IPS-20b (cell line): Measurements from ENCODE around the gene SIT1.
"Not testable (repeated sequence)": the region's sequence is repeated elsewhere in the genome, so short reads cannot be mapped to it uniquely, and the experiment has no call there.

Source experiments
- H3K27ac ChIP-seq: one replicate; pipeline ENCODE4 v1.5.1; 2013; ENCODE audit warnings: low read length
- H3K27me3 ChIP-seq: 2 replicates; pipeline ENCODE4 v1.6.1; 2013; ENCODE audit warnings: mild to moderate bottlenecking, low read length, inconsistent platforms; ENCODE audit not compliant: insufficient read depth
- H3K36me3 ChIP-seq: 2 replicates; pipeline ENCODE4 v1.6.1; 2013; ENCODE audit warnings: low read depth, mild to moderate bottlenecking, inconsistent platforms, low read length, moderate library complexity; ENCODE audit not compliant: insufficient read depth
- H3K4me1 ChIP-seq: 2 replicates; pipeline ENCODE4 v1.6.1; 2013; ENCODE audit warnings: mild to moderate bottlenecking, control low read depth, inconsistent platforms, low read length, moderate library complexity; ENCODE audit not compliant: insufficient read depth
- H3K4me3 ChIP-seq: 2 replicates; pipeline ENCODE4 v1.5.1; 2013; ENCODE audit warnings: mild to moderate bottlenecking, low read length, inconsistent platforms
- H3K9ac ChIP-seq: 2 replicates; pipeline ENCODE4 v1.6.1; 2013; ENCODE audit warnings: low read depth, mild to moderate bottlenecking, inconsistent platforms, low read length, moderate library complexity
- H3K9me3 ChIP-seq: 2 replicates; pipeline ENCODE4 v1.6.1; 2013; ENCODE audit warnings: mild to moderate bottlenecking, low read depth, low read length, inconsistent platforms; ENCODE audit not compliant: insufficient read depth

The SIT1 gene

GRCh38 chr9:35641478-35641877, 9.3 kb downstream of the SIT1 start:
- H3K36me3 ChIP-seq, H3K4me3 ChIP-seq, H3K4me1 ChIP-seq, H3K27ac ChIP-seq, H3K27me3 ChIP-seq, H3K9ac ChIP-seq, H3K9me3 ChIP-seq: not testable (repeated sequence)

GRCh38 chr9:35640431-35640830, 10.3 kb downstream of the SIT1 start:
- not testable (repeated sequence) for H3K9me3 ChIP-seq, H3K27me3 ChIP-seq, H3K4me1 ChIP-seq, H3K36me3 ChIP-seq, H3K27ac ChIP-seq, H3K9ac ChIP-seq, H3K4me3 ChIP-seq

GRCh38 chr9:35639631-35640030, 11.1 kb downstream of the SIT1 start:
- Histone ChIP-seq H3K9ac (no peak overlapping the region), H3K27ac (no peak overlapping the region)

GRCh38 chr9:35639225-35639624, 11.5 kb downstream of the SIT1 start:
- not testable (repeated sequence) for H3K4me3 ChIP-seq, H3K9ac ChIP-seq, H3K27ac ChIP-seq, H3K36me3 ChIP-seq, H3K9me3 ChIP-seq, H3K4me1 ChIP-seq, H3K27me3 ChIP-seq

More at GRCh38 chr9:35639631-35640030, 11.1 kb downstream of the SIT1 start:
- no peaks in the 10 kb centered on the region for H3K9me3 ChIP-seq
- H3K4me1 ChIP-seq, result no peaks in the 10 kb centered on the region
- no peaks in the 10 kb centered on the region for H3K36me3 ChIP-seq
- no peaks in the 10 kb centered on the region for H3K27me3 ChIP-seq
- H3K4me3 ChIP-seq, result no peak overlapping the region

GRCh38 chr9:35638751-35639150, 12.0 kb downstream of the SIT1 start:
- not testable (repeated sequence) for H3K9me3 ChIP-seq, H3K27me3 ChIP-seq, H3K36me3 ChIP-seq, H3K4me1 ChIP-seq, H3K4me3 ChIP-seq, H3K27ac ChIP-seq, H3K9ac ChIP-seq

GRCh38 chr9:35637427-35637955, 13.2 kb downstream of the SIT1 start:
- not testable (repeated sequence) for H3K4me1 ChIP-seq, H3K4me3 ChIP-seq, H3K36me3 ChIP-seq, H3K27me3 ChIP-seq, H3K27ac ChIP-seq, H3K9ac ChIP-seq, H3K9me3 ChIP-seq

GRCh38 chr9:35636877-35637246, 13.9 kb downstream of the SIT1 start:
- not testable (repeated sequence) for H3K27ac ChIP-seq, H3K4me1 ChIP-seq, H3K36me3 ChIP-seq, H3K4me3 ChIP-seq, H3K9ac ChIP-seq, H3K9me3 ChIP-seq, H3K27me3 ChIP-seq

- Histone ChIP-seq H3K4me3 (no peak overlapping the region), H3K36me3 (no peaks in the 10 kb centered on the region), H3K4me1 (no peaks in the 10 kb centered on the region), H3K9ac (no peak overlapping the region), H3K27ac (no peak overlapping the region), H3K9me3 (no peaks in the 10 kb centered on the region), H3K27me3 (no peaks in the 10 kb centered on the region)
These were observed 14.4 kb downstream of the SIT1 start for GRCh38 chr9:35636135-35636876.

GRCh38 chr9:35635730-35636129, 15.0 kb downstream of the SIT1 start:
- Histone ChIP-seq H3K9ac (no peak overlapping the region), H3K4me1 (no peaks in the 10 kb centered on the region), H3K4me3 (no peak overlapping the region), H3K9me3 (no peaks in the 10 kb centered on the region), H3K36me3 (no peaks in the 10 kb centered on the region), H3K27ac (no peak overlapping the region), H3K27me3 (no peaks in the 10 kb centered on the region)

- Histone ChIP-seq H3K36me3 (no peaks in the 10 kb centered on the region), H3K27ac (no peak overlapping the region), H3K9ac (no peak overlapping the region), H3K4me3 (no peak overlapping the region), H3K4me1 (no peaks in the 10 kb centered on the region), H3K9me3 (no peaks in the 10 kb centered on the region), H3K27me3 (no peaks in the 10 kb centered on the region)
These were observed 21.1 kb downstream of the SIT1 start for GRCh38 chr9:35629597-35629996.

GRCh38 chr9:35628389-35628991, 22.2 kb downstream of the SIT1 start:
- Histone ChIP-seq H3K4me3 (no peak overlapping the region), H3K36me3 (no peaks in the 10 kb centered on the region), H3K9me3 (no peaks in the 10 kb centered on the region), H3K9ac (no peak overlapping the region), H3K4me1 (no peaks in the 10 kb centered on the region), H3K27me3 (no peaks in the 10 kb centered on the region), H3K27ac (no peak overlapping the region)

- Histone ChIP-seq H3K27me3 (no peaks in the 10 kb centered on the region), H3K4me3 (no peak overlapping the region), H3K36me3 (no peaks in the 10 kb centered on the region), H3K9me3 (no peaks in the 10 kb centered on the region), H3K9ac (no peak overlapping the region), H3K4me1 (no peaks in the 10 kb centered on the region), H3K27ac (no peak overlapping the region)
These were observed 23.2 kb downstream of the SIT1 start for GRCh38 chr9:35627575-35627974.
